IMR-90 (cell line): Measurements from ENCODE around the gene JPH3. TPM values are rescaled to one million over a fixed set of nuclear protein-coding genes. Genes with fewer than 3 reads are reported as not detected.
A peak's percentile ranks its signal among the peaks of the same experiment; 100 is the strongest.

Source experiments
- ATAC-seq: fragments of 200-7000 bp; cut with Tn5 transposase; 2 replicates; pipeline ENCODE4 v1.9.1; 2020; ENCODE audit warnings: low read depth, mild to moderate bottlenecking, moderate library complexity
- BruUV-seq: library from RNA; stranded (reverse); fragments of 400-500 nt; replicated peaks from 2 replicates; lab custom pipeline; 2021; lab: Mats Ljungman, UMichigan
- CTCF ChIA-PET: fragments of 300-600 bp; formaldehyde crosslinking; extraction: SDS; loops from one replicate; lab custom pipeline; 2021; ENCODE audit warnings: antibody characterized with exemption; lab: Yijun Ruan, JAX
- POLR2A ChIA-PET: fragments of 300-600 bp; sonication (Branson Sonifier 250); formaldehyde crosslinking; loops from one replicate; lab custom pipeline; 2022; ENCODE audit warnings: antibody characterized with exemption; ENCODE audit not compliant: unreplicated experiment; lab: Charles Lee
- DNase-seq: peaks from one replicate; pipeline ENCODE4 v3.0.0; 2013
- H2AFZ ChIP-seq: replicated peaks from 2 replicates; pipeline ENCODE3; 2013; ENCODE audit warnings: low read length, mild to moderate bottlenecking; ENCODE audit not compliant: poor library complexity
- H2AK5ac ChIP-seq: 2 replicates; pipeline ENCODE4 v1.6.1; 2013; ENCODE audit warnings: low read depth, low read length, inconsistent platforms
- H2AK9ac ChIP-seq: replicated peaks from 2 replicates; pipeline ENCODE3; 2013; ENCODE audit warnings: mild to moderate bottlenecking, low read depth, low read length, moderate library complexity; ENCODE audit not compliant: poor library complexity
- H2BK120ac ChIP-seq: 2 replicates; pipeline ENCODE4 v1.6.1; 2013; ENCODE audit warnings: low read depth, low read length, inconsistent platforms
- H2BK15ac ChIP-seq: 3 replicates; pipeline ENCODE4 v1.6.1; 2013; ENCODE audit warnings: low read depth, low read length, inconsistent platforms
- H2BK20ac ChIP-seq: 2 replicates; pipeline ENCODE4 v1.6.1; 2013; ENCODE audit warnings: low read depth, mild to moderate bottlenecking, inconsistent platforms, low read length, moderate library complexity
- H2BK5ac ChIP-seq: 2 replicates; pipeline ENCODE4 v1.6.1; 2013; ENCODE audit warnings: mild to moderate bottlenecking, low read depth, low read length, inconsistent platforms; ENCODE audit not compliant: poor library complexity, severe bottlenecking
- H3K14ac ChIP-seq: replicated peaks from 2 replicates; pipeline ENCODE4 v1.6.1; 2013; ENCODE audit warnings: low read depth, low read length, inconsistent platforms
- H3K18ac ChIP-seq: 2 replicates; pipeline ENCODE4 v1.6.1; 2013; ENCODE audit warnings: low read depth, low read length, control low read depth
- H3K23ac ChIP-seq: 2 replicates; pipeline ENCODE4 v1.6.1; 2013; ENCODE audit warnings: low read depth, low read length, inconsistent platforms
- H3K27ac ChIP-seq: 2 replicates; pipeline ENCODE4 v1.5.1; 2013; ENCODE audit warnings: mild to moderate bottlenecking, control low read depth, low read length; ENCODE audit not compliant: insufficient read depth
- H3K27me3 ChIP-seq: 2 replicates; pipeline ENCODE4 v1.6.1; 2013; ENCODE audit warnings: low read length; ENCODE audit not compliant: control insufficient read depth, insufficient read depth
- H3K36me3 ChIP-seq: 2 replicates; pipeline ENCODE4 v1.6.1; 2013; ENCODE audit warnings: low read length, mixed read lengths; ENCODE audit not compliant: control insufficient read depth, insufficient read depth
- H3K4ac ChIP-seq: 2 replicates; pipeline ENCODE4 v1.6.1; 2013; ENCODE audit warnings: low read depth, low read length, inconsistent platforms
- H3K4me1 ChIP-seq: 2 replicates; pipeline ENCODE4 v1.6.1; 2013; ENCODE audit warnings: low read length, mixed read lengths; ENCODE audit not compliant: control insufficient read depth, insufficient read depth
- H3K4me2 ChIP-seq: 2 replicates; pipeline ENCODE4 v1.6.1; 2013; ENCODE audit warnings: low read depth, mild to moderate bottlenecking, control low read depth, low read length, moderate library complexity
- H3K4me3 ChIP-seq: 2 replicates; pipeline ENCODE4 v1.5.1; 2013; ENCODE audit warnings: low read depth, mild to moderate bottlenecking, control low read depth, low read length, moderate library complexity; ENCODE audit not compliant: insufficient read depth
- H3K56ac ChIP-seq: 2 replicates; pipeline ENCODE4 v1.6.1; 2013; ENCODE audit warnings: low read length, inconsistent platforms; ENCODE audit not compliant: insufficient read depth; ENCODE audit errors: extremely low read depth
- H3K79me1 ChIP-seq, 2 experiments: 2 replicates each; pipeline ENCODE4 v1.6.1; 2013; ENCODE audit warnings: low read length in 2 of 2, inconsistent platforms in 1 of 2, low read depth in 1 of 2
- H3K9ac ChIP-seq: 2 replicates; pipeline ENCODE4 v1.6.1; 2013; ENCODE audit warnings: low read depth, low read length, control low read depth
- H3K9me1 ChIP-seq: 2 replicates; pipeline ENCODE4 v1.6.1; 2013; ENCODE audit warnings: low read length, inconsistent platforms; ENCODE audit not compliant: insufficient read depth
- H3K9me3 ChIP-seq: 2 replicates; pipeline ENCODE4 v1.6.1; 2013; ENCODE audit warnings: low read length; ENCODE audit not compliant: control insufficient read depth, insufficient read depth
- H4K20me1 ChIP-seq: 2 replicates; pipeline ENCODE4 v1.6.1; 2013; ENCODE audit warnings: low read length, inconsistent platforms; ENCODE audit not compliant: insufficient read depth
- H4K5ac ChIP-seq: 2 replicates; pipeline ENCODE4 v1.6.1; 2013; ENCODE audit warnings: mild to moderate bottlenecking, low read depth, low read length, control low read depth
- H4K8ac ChIP-seq, 2 experiments: 2 replicates each; pipeline ENCODE4 v1.6.1; 2013; ENCODE audit warnings: low read depth in 2 of 2, low read length in 2 of 2, control low read depth in 1 of 2, inconsistent platforms in 1 of 2
- H4K91ac ChIP-seq: 2 replicates; pipeline ENCODE4 v1.6.1; 2013; ENCODE audit warnings: low read depth, low read length, inconsistent platforms; ENCODE audit not compliant: insufficient read depth
- BHLHE40 ChIP-seq: fragments of 150-350 bp; IDR thresholded peaks from 2 replicates; pipeline ENCODE4 v1.6.1; 2016; ENCODE audit warnings: mild to moderate bottlenecking, low read depth, low read length
- CEBPB ChIP-seq: IDR thresholded peaks from 2 replicates; pipeline ENCODE4 v1.6.1; 2012; ENCODE audit warnings: low read depth, low read length, improper control_type of control experiment
- CHD1 ChIP-seq: IDR thresholded peaks from 2 replicates; pipeline ENCODE4 v1.6.1; 2012; ENCODE audit warnings: low read depth, low read length, improper control_type of control experiment
- ELK1 ChIP-seq: fragments of 150-350 bp; IDR thresholded peaks from 2 replicates; pipeline ENCODE4 v1.6.1; 2016; ENCODE audit warnings: low read depth, mild to moderate bottlenecking, low read length, moderate library complexity, borderline replicate concordance
- FOS ChIP-seq: fragments of 150-350 bp; IDR thresholded peaks from 2 replicates; pipeline ENCODE4 v1.6.1; 2016; ENCODE audit warnings: low read depth, low read length
- MAFK ChIP-seq: IDR thresholded peaks from 2 replicates; pipeline ENCODE4 v1.6.1; 2012; ENCODE audit warnings: low read depth, low read length, improper control_type of control experiment
- MXI1 ChIP-seq: IDR thresholded peaks from 2 replicates; pipeline ENCODE4 v1.6.1; 2012; ENCODE audit warnings: low read depth, mild to moderate bottlenecking, low read length, moderate library complexity, borderline replicate concordance
- NFE2L2 ChIP-seq: fragments of 150-350 bp; IDR thresholded peaks from 2 replicates; pipeline ENCODE4 v1.6.1; 2016; ENCODE audit warnings: low read depth, mild to moderate bottlenecking, low read length
- POLR2A ChIP-seq: IDR thresholded peaks from 2 replicates; pipeline ENCODE4 v1.6.1; 2012; ENCODE audit warnings: mild to moderate bottlenecking, low read depth, low read length
- RCOR1 ChIP-seq: IDR thresholded peaks from 2 replicates; pipeline ENCODE4 v1.6.1; 2012; ENCODE audit warnings: mild to moderate bottlenecking, low read length, improper control_type of control experiment; ENCODE audit not compliant: insufficient replicate concordance
- RFX5 ChIP-seq: IDR thresholded peaks from 2 replicates; pipeline ENCODE4 v1.8.0; 2012; ENCODE audit warnings: low read depth, mild to moderate bottlenecking, low read length, moderate library complexity
- SMC3 ChIP-seq: fragments of 150-350 bp; IDR thresholded peaks from 2 replicates; pipeline ENCODE4 v1.6.1; 2016; ENCODE audit warnings: low read depth, mild to moderate bottlenecking, antibody characterized with exemption, low read length, moderate library complexity
- WGBS, 2 experiments: methylation state at CpG; one replicate each; pipeline versions ENCODE4 v1.1.5 to v1.1.7; 2013; ENCODE audit warnings: missing lambda C conversion rate in 2 of 2; ENCODE audit not compliant: insufficient read length in 1 of 2; ENCODE audit errors: extremely low coverage in 2 of 2; 5-methylcytosine and 5-hydroxymethylcytosine counted together
- dilution Hi-C: fragments of 300-500 bp; cut with HindIII; formaldehyde crosslinking; loops from one replicate; pipeline ENCODE4 v1.14.3; 2018; ENCODE audit warnings: low sequenced_read_pairs; ENCODE audit not compliant: unreplicated experiment
- in situ Hi-C: fragments of 300-500 bp; cut with MboI; formaldehyde crosslinking; loops from 3 replicates; pipeline ENCODE4 v1.14.3; 2019; ENCODE audit warnings: low sequenced_read_pairs, inconsistent platforms, mixed read lengths
- intact Hi-C: fragments of 100-400 bp; cut with micrococcal nuclease; formaldehyde crosslinking; loops from 2 replicates; pipeline ENCODE4 v1.10.0; 2022
- polyA plus RNA-seq, 3 experiments: library from polyadenylated mRNA; depleted of rRNA; stranded (reverse); fragments of >200 nt; gene quantifications; 2 replicates each; pipeline ENCODE4 v1.2.3, GENCODE V29; 2012; ENCODE audit warnings: low replicate concordance in 1 of 3
- total RNA-seq: library from RNA; depleted of rRNA; stranded (reverse); fragments of >200 nt; gene quantifications from 2 replicates; pipeline ENCODE4 v1.2.3, GENCODE V29; 2012
- TF ChIP-seq, protein P1 (sequence below): conservative IDR thresholded peaks from 2 replicates; pipeline ENCODE4 v1.5.1; 2012; ENCODE audit warnings: mild to moderate bottlenecking, low read depth, low read length, improper control_type of control experiment

JPH3 gene
- total and polyA plus RNA-seq, 2 of the 4 experiments (the other 2 are of a cell fraction): 0.03 TPM; not detected in 1

DNA sequence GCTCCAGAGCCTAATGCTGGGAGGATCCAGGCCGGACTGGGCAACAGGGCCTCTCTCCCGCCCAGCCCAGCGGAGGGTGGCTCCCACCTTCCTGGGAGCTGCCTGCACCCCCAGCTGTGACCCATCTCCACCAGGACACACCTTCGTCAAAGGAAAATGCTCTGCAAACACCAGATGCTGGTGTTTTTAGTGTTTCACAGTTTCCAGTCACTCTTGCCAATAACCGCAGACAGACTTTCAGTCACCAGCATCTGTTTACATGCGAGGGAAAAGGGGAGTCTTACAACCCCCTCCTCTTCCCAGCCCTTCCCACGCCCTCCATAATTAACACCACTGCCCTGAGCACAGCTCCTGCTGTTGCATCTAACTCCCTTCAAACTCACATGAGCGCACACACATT, 138.1 kb downstream of the JPH3 start:
- no peak overlapping the region for H3K9ac ChIP-seq

More for the DNA sequence above, 138.1 kb downstream of the JPH3 start:
- Histone ChIP-seq H2BK20ac (no peak overlapping the region), H2AK5ac (no peak overlapping the region), H3K9me3 (no peaks in the 10 kb centered on the region), H4K91ac (no peak overlapping the region), H3K36me3 (peaks cover 16% of the 10 kb centered on the region), H2BK120ac (no peak overlapping the region), H2AK9ac (no peak overlapping the region), H3K14ac (no peak overlapping the region), H4K8ac (no peak overlapping the region), H2AFZ (no peak overlapping the region), H3K4ac (no peak overlapping the region), H3K79me1 (peaks cover 7 to 37% of the 10 kb centered on the region in 2 experiments; a peak in 3 of 4 replicates), H2BK15ac (no peak overlapping the region), H3K18ac (no peak overlapping the region), H3K23ac (no peak overlapping the region), H3K4me2 (no peak overlapping the region), H3K9me1 (peaks cover 4% of the 10 kb centered on the region; the same call in 1 of the 2 replicates), H3K4me3 (no peak overlapping the region), H2BK5ac (no peak overlapping the region), H4K5ac (no peak overlapping the region), H3K56ac (no peak overlapping the region), H4K20me1 (peaks cover 11% of the 10 kb centered on the region; the same call in 1 of the 2 replicates), H3K4me1 (no peaks in the 10 kb centered on the region), H3K27ac (no peak overlapping the region), H3K27me3 (no peaks in the 10 kb centered on the region)
- DNase-seq (peak; percentile 21), ATAC-seq (no peak)
- ChIA-PET POLR2A (no interaction called here), CTCF (no interaction called here)
- TF ChIP-seq SMC3 (no peak), BHLHE40 (no peak), CHD1 (no peak), ELK1 (no peak), MXI1 (no peak), RFX5 (no peak), POLR2A (no peak), NFE2L2 (no peak), CEBPB (no peak), RCOR1 (no peak), MAFK (no peak), FOS (no peak)
- TF ChIP-seq, protein P1, sequence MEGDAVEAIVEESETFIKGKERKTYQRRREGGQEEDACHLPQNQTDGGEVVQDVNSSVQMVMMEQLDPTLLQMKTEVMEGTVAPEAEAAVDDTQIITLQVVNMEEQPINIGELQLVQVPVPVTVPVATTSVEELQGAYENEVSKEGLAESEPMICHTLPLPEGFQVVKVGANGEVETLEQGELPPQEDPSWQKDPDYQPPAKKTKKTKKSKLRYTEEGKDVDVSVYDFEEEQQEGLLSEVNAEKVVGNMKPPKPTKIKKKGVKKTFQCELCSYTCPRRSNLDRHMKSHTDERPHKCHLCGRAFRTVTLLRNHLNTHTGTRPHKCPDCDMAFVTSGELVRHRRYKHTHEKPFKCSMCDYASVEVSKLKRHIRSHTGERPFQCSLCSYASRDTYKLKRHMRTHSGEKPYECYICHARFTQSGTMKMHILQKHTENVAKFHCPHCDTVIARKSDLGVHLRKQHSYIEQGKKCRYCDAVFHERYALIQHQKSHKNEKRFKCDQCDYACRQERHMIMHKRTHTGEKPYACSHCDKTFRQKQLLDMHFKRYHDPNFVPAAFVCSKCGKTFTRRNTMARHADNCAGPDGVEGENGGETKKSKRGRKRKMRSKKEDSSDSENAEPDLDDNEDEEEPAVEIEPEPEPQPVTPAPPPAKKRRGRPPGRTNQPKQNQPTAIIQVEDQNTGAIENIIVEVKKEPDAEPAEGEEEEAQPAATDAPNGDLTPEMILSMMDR: no peak
- intact Hi-C loops: no loop called here
- dilution Hi-C loops: no loop called here
- 63% methylated on average over 3 of the region's 8 CpGs; no CpG with 5 or more reads in 1 of the 2 experiments for WGBS, 2 experiments
- in situ Hi-C loops: no loop called here
- no TSS peak for BruUV-seq
